AG20443 (cell line): ENCODE measurements around the gene ITM2C.

ENCODE experiments used
- DNase-seq: peaks from one replicate; pipeline ENCODE4 v3.0.0; 2012; ENCODE audit warnings: low spot score, mixed read lengths

Gene ITM2C

GRCh38 chr2:230908092-230908594 is 43.4 kb downstream of the ITM2C start:
- DNase-seq = no peak

GRCh38 chr2:230908595-230909191 is 44.0 kb downstream of the ITM2C start:
- peak; percentile 80 for DNase-seq

GRCh38 chr2:230909841-230910545 is 45.3 kb downstream of the ITM2C start:
- DNase-seq = no peak

GRCh38 chr2:230910546-230911177 is 45.9 kb downstream of the ITM2C start:
- no peak for DNase-seq

GRCh38 chr2:230912046-230912445 is 47.3 kb downstream of the ITM2C start:
- no peak for DNase-seq

GRCh38 chr2:230912724-230913123 is 48.0 kb downstream of the ITM2C start:
- no peak for DNase-seq

- DNase-seq = no peak
These were observed 48.8 kb downstream of the ITM2C start for GRCh38 chr2:230913406-230914143.

GRCh38 chr2:230914886-230915285 is 50.1 kb downstream of the ITM2C start:
- DNase-seq = no peak

GRCh38 chr2:230915319-230915718 is 50.6 kb downstream of the ITM2C start:
- DNase-seq = no peak

GRCh38 chr2:230916218-230916617 is 51.5 kb downstream of the ITM2C start:
- no peak for DNase-seq

- no peak for DNase-seq
These were observed 54.5 kb downstream of the ITM2C start for GRCh38 chr2:230919240-230919639.

GRCh38 chr2:230919681-230920080 is 54.9 kb downstream of the ITM2C start:
- no peak for DNase-seq

GRCh38 chr2:230920167-230920566 is 55.4 kb downstream of the ITM2C start:
- DNase-seq = no peak

GRCh38 chr2:230921806-230922595 is 57.3 kb downstream of the ITM2C start:
- DNase-seq = no peak

GRCh38 chr2:230922951-230923717 is 58.4 kb downstream of the ITM2C start:
- DNase-seq = no peak

GRCh38 chr2:230924092-230924469 is 59.3 kb downstream of the ITM2C start:
- no peak for DNase-seq

- no peak for DNase-seq
These were observed 60.0 kb downstream of the ITM2C start, which contains the start of gene GPR55 for GRCh38 chr2:230924470-230925341. Gene GPR55, minus strand, starts transcription at chr2:230925242. Its CDS starts 14,280 bp downstream, at chr2:230910962.

- DNase-seq = no peak
These were observed 60.7 kb downstream of the ITM2C start for GRCh38 chr2:230925443-230925878.

GRCh38 chr2:230925879-230926765 is 61.4 kb downstream of the ITM2C start:
- DNase-seq = no peak
